Lower lobe of right lung (tissue), 2 donors: ENCODE measurements around the gene SLC24A3. TPM values are rescaled to one million over a fixed set of nuclear protein-coding genes. Genes with fewer than 3 reads are reported as not detected.

Experiments
- ATAC-seq, 2 donors: fragments of 200-7000 bp; cut with Tn5 transposase; one replicate each; pipeline ENCODE4 v1.9.1; 2020 to 2022; ENCODE audit warnings: mild to moderate bottlenecking in 2 of 2, moderate library complexity in 2 of 2
- DNase-seq: peaks from one replicate; pipeline ENCODE4 v3.0.0-alpha.2; 2020
- H3K27ac ChIP-seq: fragments of 200-600 bp; one replicate; pipeline ENCODE4 v1.8.0; 2022
- H3K27me3 ChIP-seq: fragments of 200-600 bp; one replicate; pipeline ENCODE4 v1.8.0; 2022; ENCODE audit warnings: low read depth
- H3K36me3 ChIP-seq: fragments of 200-600 bp; one replicate; pipeline ENCODE4 v1.8.0; 2022; ENCODE audit warnings: mild to moderate bottlenecking
- H3K4me1 ChIP-seq: fragments of 200-600 bp; one replicate; pipeline ENCODE4 v1.8.0; 2022
- H3K4me3 ChIP-seq: fragments of 200-600 bp; one replicate; pipeline ENCODE4 v1.8.0; 2022; ENCODE audit warnings: mild to moderate bottlenecking
- H3K9me3 ChIP-seq: fragments of 200-600 bp; one replicate; pipeline ENCODE4 v1.8.0; 2022
- intact Hi-C: fragments of 100-400 bp; cut with DNase I; formaldehyde crosslinking; loops from one replicate; pipeline ENCODE4 v1.11.0; 2022
- total RNA-seq: library from RNA; stranded (reverse); fragmentation: NEBNext Ultra II Directional; extraction: Animal tissue kit (Norgen Biotek cat#: 25700); gene quantifications from one replicate; pipeline ENCODE4 v1.2.1, GENCODE V29; 2021
- TF ChIP-seq, protein P1 (sequence below): fragments of 200-600 bp; IDR thresholded peaks from one replicate; pipeline ENCODE4 v1.8.0; 2022; ENCODE audit warnings: antibody characterized with exemption, mild to moderate bottlenecking
- donor health status: DM: no; HTN: yes; CAD: no; lungs with severe emphysema.

The SLC24A3 gene
- total RNA-seq, 1 donor from 2014 or later: 7.9 TPM

DNA sequence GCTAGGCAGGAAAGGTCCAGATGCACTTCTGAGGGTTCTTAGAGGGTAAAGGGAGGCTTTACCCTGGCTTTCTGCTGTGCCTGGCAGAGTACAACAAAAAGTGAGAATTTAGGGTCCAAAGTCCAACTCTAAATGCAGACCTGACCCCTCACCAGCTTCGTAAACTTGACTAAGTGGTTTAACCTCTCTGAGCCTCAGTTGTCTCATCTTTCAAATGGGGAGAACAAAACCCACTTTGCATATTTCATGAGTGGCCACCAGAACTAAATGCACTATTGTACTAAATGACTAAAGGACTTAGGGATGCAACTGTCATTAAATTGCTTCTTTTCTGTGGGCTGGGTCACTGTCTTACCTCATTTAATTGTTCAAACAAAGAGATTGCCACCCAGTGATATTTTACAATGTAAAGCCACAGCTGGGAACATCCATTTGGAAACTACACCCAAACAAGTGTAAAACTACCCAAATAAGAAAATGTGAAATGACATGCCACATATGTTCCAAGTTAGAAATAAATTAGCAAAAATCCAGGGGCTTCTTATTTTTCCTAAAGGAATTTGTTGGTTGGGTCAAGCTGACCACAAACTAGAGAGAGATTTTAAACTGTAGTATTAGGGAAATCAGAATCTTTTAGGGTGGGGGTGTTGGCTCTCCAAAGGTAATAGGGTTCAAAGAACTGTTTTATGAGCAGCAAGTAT, 497.3 kb downstream of the SLC24A3 start:
- no peak overlapping the region for H3K4me3 ChIP-seq
- no peaks in the 10 kb centered on the region for H3K27me3 ChIP-seq
- ATAC-seq (no peak), DNase-seq (no peak)
- no peaks in the 10 kb centered on the region for H3K9me3 ChIP-seq
- intact Hi-C loops: no loop called here
- no peaks in the 10 kb centered on the region for H3K36me3 ChIP-seq
- no peaks in the 10 kb centered on the region for H3K4me1 ChIP-seq
- TF ChIP-seq, protein P1, sequence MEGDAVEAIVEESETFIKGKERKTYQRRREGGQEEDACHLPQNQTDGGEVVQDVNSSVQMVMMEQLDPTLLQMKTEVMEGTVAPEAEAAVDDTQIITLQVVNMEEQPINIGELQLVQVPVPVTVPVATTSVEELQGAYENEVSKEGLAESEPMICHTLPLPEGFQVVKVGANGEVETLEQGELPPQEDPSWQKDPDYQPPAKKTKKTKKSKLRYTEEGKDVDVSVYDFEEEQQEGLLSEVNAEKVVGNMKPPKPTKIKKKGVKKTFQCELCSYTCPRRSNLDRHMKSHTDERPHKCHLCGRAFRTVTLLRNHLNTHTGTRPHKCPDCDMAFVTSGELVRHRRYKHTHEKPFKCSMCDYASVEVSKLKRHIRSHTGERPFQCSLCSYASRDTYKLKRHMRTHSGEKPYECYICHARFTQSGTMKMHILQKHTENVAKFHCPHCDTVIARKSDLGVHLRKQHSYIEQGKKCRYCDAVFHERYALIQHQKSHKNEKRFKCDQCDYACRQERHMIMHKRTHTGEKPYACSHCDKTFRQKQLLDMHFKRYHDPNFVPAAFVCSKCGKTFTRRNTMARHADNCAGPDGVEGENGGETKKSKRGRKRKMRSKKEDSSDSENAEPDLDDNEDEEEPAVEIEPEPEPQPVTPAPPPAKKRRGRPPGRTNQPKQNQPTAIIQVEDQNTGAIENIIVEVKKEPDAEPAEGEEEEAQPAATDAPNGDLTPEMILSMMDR: no peak
- H3K27ac ChIP-seq: no peak overlapping the region

DNA sequence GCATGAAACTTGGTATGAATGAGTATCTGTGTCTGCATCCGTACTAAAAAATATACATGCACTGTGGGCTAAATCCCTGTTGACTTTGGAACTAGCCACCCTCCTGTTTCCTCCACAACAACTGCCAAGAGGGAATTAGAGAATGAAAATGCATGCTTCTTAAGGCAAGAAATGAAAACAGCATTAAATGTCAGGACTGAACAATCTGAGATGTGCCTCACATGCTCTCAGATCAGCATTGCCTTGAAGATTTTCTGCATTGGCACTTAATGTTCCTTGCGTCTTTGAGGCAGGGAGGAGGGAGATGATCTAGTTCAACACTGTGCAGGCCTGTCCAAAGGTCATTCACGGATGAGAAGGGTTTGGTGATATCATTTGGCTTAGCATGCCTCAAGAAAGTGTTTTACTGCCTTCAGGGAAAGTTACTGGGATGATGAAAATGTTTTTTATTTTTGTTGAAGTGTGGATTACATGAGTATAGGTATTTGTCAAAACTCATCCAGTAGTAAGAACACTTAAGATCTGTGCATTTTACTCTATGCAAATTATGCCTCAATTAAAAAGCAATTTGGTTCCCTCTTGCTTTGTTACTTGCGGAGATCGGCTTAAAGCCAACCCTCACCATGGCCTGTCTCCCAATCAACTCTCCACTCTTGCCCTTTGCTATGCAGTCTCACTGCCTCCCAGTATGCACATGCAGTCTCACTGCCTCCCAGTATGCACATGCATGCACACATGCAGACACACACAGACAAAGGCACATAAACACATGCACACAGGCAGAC, 498.1 kb downstream of the SLC24A3 start:
- no peaks in the 10 kb centered on the region for H3K36me3 ChIP-seq
- no peaks in the 10 kb centered on the region for H3K4me1 ChIP-seq
- H3K4me3 ChIP-seq: no peak overlapping the region
- H3K27me3 ChIP-seq: no peaks in the 10 kb centered on the region
- no peaks in the 10 kb centered on the region for H3K9me3 ChIP-seq
- no peak overlapping the region for H3K27ac ChIP-seq
- no peak for ATAC-seq
- no peak for DNase-seq
- intact Hi-C loops: no loop called here
- TF ChIP-seq, protein P1: no peak

- H3K36me3 ChIP-seq: no peaks in the 10 kb centered on the region
- TF ChIP-seq, protein P1: no peak
- intact Hi-C loops: no loop called here
- no peaks in the 10 kb centered on the region for H3K27me3 ChIP-seq
- H3K4me1 ChIP-seq: no peaks in the 10 kb centered on the region
- H3K27ac ChIP-seq: no peak overlapping the region
- no peak overlapping the region for H3K4me3 ChIP-seq
- DNase-seq (no peak), ATAC-seq (no peak)
- no peaks in the 10 kb centered on the region for H3K9me3 ChIP-seq
Measured at GRCh38 chr20:19711126-19711525, 498.7 kb downstream of the SLC24A3 start.

DNA sequence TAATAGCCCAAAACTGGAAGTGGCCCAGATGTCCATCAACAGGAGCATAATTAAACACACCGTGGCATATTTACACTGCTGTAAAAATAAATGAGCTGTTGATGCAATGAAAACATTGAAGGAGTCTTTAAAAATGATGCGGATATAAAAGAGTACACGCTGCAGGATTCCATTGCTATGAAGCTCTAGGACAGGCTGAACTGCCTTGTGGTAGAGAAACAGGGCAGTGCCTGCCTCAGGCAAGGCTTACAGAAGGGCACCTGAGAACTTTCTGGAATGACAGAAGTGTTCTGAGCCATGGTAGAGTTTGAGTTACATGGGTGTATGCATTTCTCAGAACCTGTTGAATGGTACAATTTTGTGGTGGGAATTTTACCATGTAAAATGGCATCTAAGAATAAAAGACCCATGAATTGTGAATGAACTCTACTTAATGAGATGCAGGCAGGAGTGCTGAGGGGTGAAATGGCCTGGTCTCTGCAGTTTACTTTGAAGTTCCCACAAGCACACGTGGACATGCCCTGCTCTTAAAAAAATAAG, 500.3 kb downstream of the SLC24A3 start:
- no peak overlapping the region for H3K27ac ChIP-seq
- H3K36me3 ChIP-seq: no peaks in the 10 kb centered on the region
- H3K9me3 ChIP-seq: no peaks in the 10 kb centered on the region
- H3K4me1 ChIP-seq: no peaks in the 10 kb centered on the region
- intact Hi-C loops: no loop called here
- ATAC-seq: no peak
- H3K27me3 ChIP-seq: no peaks in the 10 kb centered on the region
- no peak for DNase-seq
- TF ChIP-seq, protein P1: no peak
- H3K4me3 ChIP-seq: no peak overlapping the region

DNA sequence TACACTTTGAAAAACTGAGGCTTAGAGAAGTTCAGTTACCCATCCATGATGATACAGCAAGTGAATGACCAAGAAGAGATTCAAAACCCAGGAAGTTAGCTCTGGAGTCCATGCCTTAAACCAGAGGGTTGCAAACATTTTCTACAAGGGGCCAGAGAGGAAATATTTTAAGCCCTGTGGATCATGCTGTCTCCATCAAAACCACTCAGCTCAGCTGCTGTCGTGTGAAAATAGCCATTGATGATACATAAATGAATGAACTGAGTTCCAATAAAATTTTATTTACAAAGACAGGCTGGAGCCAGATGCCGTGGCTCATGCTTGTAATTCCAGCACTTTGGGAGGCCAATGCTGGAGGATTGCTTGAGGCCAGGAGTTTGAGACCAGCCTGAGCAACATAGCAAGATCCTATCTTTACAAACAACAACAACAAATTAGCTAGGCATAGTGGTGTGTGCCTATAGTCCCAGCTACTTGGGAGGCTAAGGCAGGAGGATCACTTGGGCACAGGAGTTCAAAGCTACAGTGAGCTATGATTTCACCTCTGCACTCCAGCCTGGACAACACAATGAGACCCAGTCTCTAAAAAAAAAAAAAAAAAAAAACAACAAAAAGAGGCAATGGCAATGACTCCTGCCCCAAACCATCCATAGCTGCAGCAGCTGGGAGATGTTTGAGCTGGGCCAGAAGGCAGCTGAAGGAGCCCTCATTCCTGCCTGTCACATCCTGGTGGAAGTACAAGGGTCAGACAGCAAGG, 501.6 kb downstream of the SLC24A3 start:
- H3K27ac ChIP-seq: peak overlapping the region; percentile 26
- no peaks in the 10 kb centered on the region for H3K9me3 ChIP-seq
- ATAC-seq (no peak), DNase-seq (no peak)
- no peaks in the 10 kb centered on the region for H3K27me3 ChIP-seq
- no peaks in the 10 kb centered on the region for H3K4me1 ChIP-seq
- intact Hi-C loops: no loop called here
- no peaks in the 10 kb centered on the region for H3K36me3 ChIP-seq
- H3K4me3 ChIP-seq: no peak overlapping the region
- TF ChIP-seq, protein P1: no peak
